Fibroblast of skin of left biceps (primary cell): ENCODE results near the gene ARSA.
"Not testable (repeated sequence)": the region's sequence is repeated elsewhere in the genome, so short reads cannot be mapped to it uniquely, and the experiment has no call there.

Source experiments
- DNase-seq, 2 experiments: peaks; one replicate each; pipeline ENCODE4 v3.0.0-alpha.2; 2013; ENCODE audit warnings: low read depth in 2 of 2

The ARSA gene

DNA sequence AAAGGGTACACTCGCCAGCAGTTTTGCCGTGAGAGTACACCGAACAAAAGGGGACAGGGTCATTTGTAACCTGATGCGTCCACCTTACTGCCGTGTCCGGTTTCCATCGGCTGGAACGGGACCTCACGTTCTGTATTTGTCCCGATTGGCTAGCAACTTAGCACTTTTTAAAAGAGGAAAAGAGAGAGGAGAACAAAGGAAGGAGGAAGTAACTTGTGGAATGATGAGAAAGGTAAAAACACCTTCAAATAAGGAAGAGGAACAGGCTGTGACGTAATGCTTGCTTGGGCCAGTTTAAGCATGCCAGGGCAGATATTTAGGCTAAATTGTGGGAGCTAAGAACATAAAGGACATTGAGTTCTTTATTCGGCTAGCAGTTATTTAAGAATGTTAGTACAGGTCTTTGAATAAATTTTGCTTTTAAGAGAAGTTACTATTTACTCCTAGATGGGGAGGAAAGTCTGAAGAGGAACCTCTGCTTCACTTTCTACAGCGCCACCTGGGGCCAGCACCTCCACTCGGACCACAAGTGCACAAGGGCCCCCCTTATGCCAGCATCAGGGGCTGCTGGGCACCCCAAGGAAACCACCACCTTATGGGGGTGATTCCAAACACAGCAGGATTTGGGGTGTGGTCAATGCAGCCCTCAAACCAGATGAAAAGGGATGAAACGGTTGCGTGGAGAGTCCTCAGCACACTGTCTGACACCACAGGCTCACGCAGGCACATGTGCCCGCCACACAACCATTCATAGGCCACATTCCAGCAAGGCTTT is 5.8 kb downstream of the ARSA start:
- no peak for DNase-seq

DNA sequence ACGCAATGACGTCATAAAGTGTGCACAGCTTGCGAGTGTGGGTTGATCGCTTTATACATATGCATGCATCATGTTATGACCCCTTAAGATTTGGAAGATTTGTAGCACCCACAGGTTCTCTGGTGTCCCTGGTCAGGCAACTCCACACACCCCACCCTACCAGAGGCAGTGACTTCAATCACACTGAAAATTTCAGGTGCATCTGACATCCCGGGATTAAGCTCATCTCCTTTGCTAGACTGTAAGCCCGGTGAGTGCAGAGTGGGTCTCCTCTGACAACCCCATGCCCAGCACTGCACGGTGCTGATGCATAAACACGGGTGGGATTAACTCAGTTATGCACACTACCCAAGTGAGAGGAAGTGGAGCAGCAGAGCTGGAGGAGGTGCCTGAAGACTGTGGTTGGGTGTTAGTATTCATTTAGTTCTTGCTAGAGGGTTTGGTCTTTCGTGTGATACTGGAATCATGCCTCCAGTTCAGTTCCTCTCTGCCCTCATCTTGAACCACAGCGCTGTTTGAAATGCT is 6.5 kb downstream of the ARSA start:
- no peak for DNase-seq

DNA sequence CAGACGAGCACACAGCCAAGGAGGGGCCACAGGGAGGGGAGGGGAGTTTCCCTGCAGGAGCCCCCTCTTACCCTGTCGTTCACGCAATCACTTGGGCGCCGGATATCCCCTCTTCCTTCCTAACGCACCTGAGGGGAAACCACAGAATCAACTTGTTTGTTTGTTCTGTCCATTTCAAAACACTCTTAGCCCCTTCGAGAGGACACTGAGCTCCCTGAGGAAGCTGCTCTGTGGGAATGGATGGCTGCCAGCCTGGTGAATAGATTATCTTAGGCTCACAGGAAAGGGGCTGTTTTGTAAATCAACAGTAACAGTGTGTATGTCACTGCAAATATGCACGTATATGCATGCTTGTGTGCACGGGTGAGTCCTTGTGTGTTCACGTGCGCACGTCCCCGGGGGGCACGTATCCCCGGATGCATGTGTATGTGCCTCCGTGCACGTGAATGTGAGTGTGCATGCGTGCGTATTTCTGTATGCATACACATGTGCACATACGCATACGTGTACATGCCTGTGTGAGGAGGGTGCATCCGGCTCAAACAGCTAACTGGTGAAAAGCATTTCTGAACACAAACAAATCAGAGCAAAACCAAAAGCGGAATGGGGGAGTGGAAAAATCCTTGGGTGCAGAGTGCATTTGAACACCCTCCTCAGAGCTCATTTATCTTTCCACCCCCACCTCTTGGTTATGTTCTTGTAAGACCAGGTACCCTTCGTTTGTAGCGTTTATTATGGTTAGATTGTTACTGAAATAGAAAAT is 7.2 kb downstream of the ARSA start:
- peak in 1 of 2 experiments; percentile 33 for DNase-seq

DNA sequence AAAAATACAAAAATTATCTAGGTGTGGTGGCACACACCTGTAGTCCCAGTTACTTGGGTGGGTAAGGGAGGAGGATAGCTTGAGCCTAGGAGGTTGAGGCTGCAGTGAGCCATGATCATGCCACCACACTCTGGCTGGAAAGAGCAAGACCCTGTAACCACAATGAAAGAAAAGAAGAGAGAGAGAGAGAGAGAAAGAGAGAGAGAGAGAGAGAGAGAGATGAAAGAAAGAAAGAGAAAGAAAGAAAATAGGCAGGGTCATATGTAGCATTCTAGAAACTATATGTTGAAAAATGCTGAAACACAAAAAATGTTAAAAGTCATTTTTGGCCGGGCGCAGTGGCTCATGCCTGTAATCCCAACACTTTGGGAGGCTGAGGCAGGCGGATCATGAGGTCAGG is 13.7 kb downstream of the ARSA start:
- not testable (repeated sequence) for DNase-seq

DNA sequence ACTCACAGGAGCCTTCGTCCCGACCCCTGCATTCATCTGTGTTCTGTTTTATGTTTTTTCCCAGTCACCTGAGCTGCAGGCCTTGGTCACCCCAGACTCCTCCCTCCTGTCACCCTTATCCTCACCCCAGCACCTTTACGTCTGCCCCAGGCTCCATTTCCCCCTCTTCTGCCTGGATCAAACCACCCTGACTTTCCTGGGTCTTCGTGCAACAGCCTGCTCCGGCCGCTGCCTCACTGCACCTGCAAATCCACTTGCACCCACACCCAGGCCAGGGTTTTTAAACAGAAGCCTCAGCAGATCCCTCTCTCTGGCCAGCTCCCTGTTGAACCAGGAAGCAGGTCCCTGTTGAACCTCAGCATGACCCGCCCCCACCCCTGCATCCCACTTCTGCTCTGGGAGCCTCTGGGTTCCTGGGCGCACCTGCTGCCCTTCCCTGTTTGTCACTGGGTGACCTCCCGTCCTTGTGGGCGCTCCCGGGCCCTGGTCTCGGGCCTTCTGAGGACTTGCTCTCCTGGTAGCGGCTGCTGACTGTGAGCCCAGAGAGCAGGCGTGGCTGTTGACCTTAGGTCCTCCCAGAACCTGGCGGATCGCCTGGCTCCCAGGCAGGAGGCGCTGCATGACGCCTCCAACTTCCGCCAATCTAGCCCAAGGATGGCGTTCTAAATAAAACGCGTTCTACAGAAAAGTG is 14.5 kb downstream of the ARSA start:
- no peak for DNase-seq

DNA sequence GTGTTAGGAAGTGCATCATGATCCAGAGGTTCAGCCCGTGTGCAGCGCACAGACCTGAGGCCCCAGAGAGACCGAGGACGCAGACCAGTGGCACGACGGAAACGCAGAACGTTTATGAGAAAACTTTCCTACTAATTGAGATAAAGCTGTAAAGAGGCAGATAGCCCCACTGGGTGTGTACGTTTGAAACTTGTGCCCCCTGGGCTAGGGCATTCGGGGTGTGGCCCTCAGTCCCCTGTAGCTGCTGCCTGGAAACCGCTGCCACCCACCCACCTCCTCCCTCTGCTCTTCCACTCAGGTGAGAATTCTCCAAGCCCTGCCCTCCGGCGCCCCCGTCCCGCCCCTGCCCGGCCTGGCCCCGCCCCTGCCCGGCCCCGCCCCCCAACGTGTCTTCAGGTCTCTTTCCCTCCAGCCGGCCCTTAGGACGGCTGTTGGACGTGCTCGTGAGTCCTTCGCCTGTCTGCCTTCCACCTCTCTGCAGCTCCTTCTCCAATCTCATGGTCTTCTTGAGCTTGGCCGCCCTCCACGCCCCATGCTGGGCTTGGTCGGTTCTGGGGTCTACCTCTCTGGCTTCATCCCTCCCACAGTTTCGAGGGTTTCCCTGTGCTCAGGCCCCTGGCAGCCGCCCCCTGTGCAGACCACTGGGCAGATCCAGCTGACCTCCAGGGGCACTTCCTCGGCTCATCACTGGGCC is 15.3 kb downstream of the ARSA start:
- DNase-seq: no peak

DNA sequence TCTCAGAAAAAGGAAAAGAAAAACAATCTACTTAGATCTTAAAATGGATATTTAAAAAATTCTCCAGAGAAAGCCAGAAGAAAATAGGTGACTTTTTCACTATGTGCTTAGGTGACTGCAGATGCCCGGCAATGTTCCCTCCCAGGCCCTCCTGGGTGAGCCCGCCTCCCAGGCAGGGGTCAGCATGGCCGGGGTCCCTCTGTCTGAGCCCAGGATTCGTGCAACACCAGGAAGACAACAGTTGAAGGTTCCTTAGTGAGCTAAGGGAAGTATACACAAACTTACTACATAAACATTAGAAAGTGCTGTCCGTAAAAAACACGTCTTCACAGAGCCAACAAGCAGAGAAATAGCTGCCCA is 15.8 kb downstream of the ARSA start:
- DNase-seq: no peak

DNA sequence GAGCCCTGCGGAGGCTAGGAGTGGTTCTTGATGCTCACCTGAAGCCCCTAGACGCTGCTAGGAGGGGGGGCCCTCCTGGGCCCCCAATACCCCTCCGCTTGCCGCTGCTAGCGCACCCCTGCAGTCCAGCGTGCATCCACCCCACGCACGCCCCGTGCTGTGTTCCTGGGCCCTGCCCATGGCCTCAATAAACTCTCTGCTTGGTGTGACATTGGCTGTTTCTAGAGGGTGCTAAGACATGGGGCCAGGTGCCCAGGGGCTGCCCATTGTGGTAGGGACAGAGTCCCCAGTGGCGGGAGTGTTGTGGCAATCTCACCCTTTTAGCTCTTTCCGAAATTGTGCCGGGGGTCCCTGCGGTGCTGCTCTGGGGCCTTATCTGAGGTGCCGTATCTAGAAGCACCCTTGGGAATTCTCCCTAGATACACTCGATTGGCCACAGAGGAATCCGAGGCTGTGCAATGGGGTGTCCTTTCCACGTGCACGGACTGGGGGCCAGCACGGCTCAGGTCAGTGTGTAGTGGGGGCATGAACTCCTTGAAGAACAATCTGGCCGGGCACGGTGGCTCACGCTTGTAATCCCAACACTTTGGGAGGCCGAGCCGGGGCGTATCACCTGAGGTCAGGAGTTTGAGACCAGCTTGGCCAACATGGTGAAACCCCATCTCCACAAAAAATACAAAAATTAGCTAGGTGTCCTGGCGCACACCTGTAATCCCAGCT is 16.5 kb downstream of the ARSA start:
- no peak for DNase-seq

DNA sequence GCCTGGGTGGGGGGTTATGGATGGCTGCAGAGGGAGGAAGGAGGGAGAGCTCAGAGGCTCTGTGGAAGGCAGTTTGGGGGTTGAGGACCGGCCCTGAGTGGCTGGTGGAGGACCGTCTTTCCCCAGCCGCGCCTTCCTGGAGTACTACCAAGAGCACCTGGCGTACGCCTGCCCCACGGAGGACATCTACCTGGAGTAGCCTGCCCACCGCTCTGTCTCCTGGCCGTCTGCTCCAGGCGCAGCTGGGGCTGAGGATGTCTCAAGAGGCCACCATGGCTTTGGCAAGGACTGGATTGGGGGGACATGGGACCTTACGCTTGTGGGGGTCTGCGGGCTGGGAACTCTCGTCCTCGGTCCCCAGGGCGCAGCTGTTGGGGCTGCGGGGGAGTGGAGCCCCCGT is 17.4 kb downstream of the ARSA start:
- DNase-seq: no peak

DNA sequence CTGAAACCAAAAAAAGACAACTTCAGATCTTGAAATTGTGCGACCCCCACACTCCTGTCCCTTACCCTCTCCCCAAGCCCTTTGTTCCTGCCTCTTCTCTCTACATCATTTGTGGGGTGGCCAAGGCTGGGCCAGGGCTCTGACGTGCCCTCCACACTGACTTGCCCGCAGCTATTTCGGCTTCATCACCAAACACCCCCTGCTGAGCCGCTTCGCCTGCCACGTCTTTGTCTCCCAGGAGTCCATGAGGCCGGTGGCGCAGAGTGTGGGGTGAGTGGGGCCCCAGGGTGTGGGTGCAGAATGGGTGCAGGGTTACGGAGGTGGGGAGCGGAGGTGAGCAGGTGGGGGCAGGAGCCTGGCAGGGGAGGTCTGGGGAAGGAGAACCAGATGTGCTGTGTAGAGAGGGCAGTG is 17.9 kb downstream of the ARSA start:
- DNase-seq: no peak

DNA sequence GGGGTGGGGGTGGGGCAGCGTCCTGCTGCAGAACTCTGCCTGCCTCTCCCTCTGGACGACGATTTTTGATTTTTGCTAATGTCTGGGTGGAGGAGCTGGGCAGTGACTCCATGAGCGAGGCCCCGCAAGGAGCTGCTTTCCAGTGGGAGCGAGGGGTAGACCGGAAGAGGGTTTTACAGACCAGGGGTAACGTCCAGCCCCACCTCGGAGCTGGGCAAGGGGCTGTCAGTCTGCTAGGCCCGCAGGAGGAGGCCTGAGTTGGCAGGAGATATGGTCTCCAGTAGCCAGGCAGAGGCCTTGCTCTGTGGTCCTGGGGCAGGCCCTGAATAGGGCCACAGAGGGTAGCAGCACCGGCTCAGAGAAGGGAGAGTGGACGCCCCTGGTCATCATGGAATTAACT is 18.4 kb downstream of the ARSA start:
- DNase-seq: no peak

DNA sequence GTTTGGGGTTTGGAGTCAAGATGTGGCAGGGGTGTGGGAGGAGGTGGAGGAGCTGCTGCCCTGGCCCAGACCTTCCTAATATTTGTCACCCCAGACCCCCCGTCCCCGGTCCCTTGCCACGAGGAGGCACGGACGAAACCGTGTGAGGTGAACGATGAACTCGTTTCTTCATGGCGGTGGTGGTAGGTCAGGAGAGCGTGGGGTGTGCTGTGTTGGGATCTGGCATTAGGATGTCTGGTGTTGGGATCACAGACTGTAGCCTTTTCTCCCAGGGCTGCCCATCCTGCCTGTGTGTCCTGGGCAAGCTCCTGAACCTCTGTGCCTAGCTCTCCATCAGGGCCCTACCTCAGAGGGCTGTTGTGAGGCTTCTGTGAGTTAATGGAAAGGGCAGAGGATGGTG is 19.0 kb downstream of the ARSA start:
- DNase-seq: no peak

DNA sequence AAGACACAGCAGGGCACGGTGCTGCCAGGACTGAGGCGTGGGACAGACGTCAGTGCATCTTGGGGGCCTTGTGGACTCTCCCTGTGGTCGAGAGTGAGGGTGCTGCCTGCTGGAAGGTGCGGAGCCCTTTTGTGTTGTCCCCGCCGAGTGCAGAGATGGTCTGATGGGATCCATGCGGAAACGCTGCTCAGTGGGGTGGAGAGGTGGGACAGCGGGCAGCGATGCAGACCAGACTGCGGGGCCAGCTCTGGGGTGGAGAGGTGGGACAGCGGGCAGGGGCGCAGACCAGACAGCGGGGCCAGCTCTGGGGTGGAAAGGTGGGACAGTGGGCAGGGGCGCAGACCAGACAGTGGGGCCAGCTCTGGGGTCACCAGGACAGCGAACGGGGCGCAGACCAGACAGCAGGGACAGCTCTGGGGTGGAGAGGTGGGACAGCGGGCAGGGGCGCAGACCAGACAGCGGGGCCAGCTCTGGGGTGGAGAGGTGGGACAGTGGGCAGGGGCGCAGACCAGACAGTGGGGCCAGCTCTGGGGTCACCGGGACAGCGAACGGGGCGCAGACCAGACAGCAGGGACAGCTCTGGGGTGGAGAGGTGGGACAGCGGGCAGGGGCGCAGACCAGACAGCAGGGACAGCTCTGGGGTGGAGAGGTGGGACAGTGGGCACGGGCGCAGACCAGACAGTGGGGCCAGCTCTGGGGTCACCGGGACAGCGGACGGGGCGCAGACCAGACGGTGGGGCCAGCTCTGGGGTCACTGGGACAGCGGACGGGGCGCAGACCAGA is 19.7 kb downstream of the ARSA start:
- DNase-seq: not testable (repeated sequence)

DNA sequence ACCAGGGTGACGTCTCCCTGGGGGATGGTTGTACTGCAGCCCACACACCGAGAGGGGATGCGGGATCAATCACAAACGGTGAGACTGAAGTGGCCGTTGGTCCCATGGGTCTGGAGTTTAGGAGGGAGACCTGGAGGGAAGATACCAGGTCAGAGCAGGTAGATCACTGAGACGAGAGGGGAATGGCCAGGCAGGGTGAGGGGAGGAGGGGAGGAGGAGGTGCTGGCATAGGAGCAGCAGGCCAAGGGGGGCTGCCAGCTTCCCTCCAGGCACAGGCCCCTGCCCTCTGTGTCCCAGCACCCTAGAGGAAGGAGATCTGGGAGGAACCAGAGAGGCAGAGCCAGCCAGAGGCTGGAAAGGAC is 20.3 kb downstream of the ARSA start:
- DNase-seq: no peak

DNA sequence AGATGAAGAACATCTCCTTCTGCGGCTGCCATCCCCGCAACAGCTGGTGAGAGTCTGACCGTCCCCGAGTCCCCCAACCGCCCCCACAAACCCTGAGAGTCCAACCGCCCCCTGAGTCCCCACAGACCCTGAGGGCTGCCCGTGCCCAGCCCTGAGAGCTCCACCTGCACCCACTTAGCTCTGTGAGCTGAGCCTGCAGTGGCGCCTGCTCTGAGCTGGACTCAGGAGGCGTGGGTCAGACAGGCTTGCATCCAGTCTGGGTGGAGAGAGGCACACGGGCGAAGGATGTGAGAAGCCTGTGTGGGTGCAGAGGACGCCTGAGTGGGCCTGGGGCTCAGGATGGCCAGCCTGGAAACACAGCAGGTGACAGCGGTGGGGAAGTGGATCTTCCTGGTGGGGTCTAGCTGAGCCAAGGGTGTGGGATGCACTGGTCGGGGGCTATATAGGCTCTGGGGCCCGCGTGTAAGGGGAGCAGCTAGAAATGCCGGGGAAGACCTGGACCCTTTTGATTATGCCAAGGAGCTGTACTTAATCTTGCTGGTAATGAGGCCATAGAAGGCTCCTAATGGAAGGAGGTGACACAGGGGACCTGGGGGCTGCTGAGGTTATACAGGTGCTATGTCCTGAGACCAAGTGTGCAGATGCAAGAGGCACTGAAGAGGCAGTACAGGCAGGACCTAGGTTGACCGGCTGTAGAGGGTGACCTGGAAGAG is 20.9 kb downstream of the ARSA start:
- DNase-seq: no peak

DNA sequence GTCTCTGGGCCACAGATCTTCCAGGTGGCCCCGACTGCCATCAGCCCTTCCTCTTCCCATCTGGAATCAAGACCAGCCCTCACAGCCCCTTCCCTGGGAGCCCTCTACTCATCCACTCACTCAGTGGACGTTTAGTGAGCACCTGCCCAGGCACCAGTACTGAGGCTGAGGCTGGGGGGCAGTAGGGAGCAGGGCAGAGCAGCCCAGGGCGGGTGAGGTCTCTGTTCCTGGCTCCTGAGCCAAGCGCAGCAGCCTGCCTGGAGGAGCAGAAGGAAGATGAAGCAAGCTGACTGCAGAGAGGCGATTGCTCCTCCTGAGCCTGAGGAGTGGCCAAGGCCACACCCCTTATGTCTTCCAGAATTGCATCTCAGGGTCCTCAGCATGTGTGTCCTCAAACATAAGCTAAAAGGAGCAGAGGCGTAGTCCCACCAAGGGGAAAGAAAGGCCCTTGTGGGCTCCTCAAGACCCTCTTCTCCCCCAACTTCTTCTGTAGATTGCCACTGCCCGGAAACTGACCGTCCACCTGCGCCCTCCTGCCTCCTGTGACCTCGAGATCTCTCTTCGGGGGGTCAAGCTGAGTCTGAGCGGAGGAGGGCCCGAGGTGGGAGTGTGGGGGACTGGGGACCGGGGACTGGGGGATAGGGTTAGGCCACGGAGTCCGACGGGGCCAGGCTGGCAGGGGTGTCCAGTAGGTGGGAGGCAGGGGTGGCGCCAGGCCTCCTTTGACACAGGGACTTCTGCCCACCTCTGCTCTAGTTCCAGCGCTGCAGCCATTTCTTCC is 21.6 kb downstream of the ARSA start:
- no peak for DNase-seq

DNA sequence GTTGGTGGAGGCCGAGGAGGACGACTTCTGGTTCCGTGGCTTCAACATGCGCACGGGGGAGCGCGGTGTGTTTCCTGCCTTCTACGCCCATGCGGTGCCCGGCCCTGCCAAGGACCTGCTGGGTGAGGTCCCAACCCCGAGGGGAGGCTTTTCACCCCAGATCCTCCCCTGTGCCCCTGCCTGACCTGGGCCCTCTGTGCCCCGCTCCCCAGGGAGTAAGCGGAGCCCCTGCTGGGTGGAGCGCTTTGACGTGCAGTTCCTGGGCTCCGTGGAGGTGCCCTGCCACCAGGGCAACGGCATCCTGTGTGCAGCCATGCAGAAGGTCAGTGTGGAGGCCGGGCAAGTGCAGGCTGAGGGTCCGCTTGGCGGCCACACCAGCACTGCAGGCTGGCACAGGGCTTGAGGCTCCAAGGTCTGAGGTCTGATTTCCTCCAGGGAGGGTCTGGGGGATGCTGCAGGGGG is 22.3 kb downstream of the ARSA start:
- no peak for DNase-seq

DNA sequence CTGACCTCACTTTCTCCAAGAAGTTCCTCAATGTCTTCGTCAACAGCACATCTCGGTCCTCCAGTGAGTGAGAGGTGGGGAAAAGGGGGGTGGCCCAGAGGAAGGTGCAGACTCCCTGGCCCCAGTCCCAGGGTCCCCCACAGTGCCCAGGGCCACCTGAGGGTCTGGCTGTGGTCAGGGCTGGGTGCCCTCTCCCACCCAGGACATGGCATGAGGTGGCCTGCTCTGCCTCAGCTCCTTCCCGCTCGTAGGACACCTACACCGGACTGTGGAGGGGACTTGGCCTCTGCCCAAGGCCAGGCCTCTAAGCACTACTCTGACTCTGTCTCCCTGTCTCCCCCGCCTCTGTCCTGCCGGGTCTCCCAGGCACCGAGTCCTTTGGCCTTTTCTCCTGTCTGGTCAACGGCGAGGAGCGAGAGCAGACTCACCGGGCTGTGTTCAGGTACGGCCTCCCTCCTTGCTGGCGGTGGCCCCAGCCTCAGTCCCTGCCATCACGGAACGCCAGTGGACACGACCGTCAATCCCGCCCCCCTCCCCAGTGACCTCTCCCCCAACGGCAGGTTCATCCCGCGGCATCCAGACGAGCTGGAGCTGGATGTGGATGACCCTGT is 22.8 kb downstream of the ARSA start:
- no peak for DNase-seq
